HEK293 (cell line): Measurements from ENCODE around the gene KIF18A.

ENCODE experiments used
- CTCF ChIA-PET: fragments of 350-600 bp; formaldehyde crosslinking; extraction: SDS; loops from one replicate; lab custom pipeline; 2021; ENCODE audit warnings: antibody characterized with exemption; lab: Yijun Ruan, JAX
- POLR2A ChIA-PET: fragments of 300-600 bp; formaldehyde crosslinking; extraction: SDS; loops from one replicate; lab custom pipeline; 2020; ENCODE audit warnings: antibody characterized with exemption, inconsistent platforms; lab: Yijun Ruan, JAX
- H3K27ac ChIP-seq: fragments of 200-500 bp; sonication (Bioruptor generic); 2 replicates; pipeline ENCODE4 v1.5.1; 2014; ENCODE audit warnings: low read depth, low read length, control low read depth, inconsistent platforms; ENCODE audit errors: extremely low read depth
- H3K36me3 ChIP-seq, 2 experiments: fragments of 200-500 bp in 1 of 2; sonication (Bioruptor generic) in 1 of 2; 1 replicate in 1 of 2; 2 replicates in 1 of 2; pipeline ENCODE4 v1.5.1; 2014 to 2017; ENCODE audit warnings: inconsistent platforms in 2 of 2, low read length in 2 of 2; ENCODE audit not compliant: control insufficient read depth in 2 of 2, insufficient read depth in 1 of 2
- H3K4me1 ChIP-seq: fragments of 200-500 bp; sonication (Bioruptor generic); 2 replicates; pipeline ENCODE4 v1.5.1; 2014; ENCODE audit warnings: mild to moderate bottlenecking, low read length, inconsistent platforms; ENCODE audit not compliant: control insufficient read depth, insufficient read depth
- H3K4me3 ChIP-seq: 2 replicates; pipeline ENCODE4 v1.5.1; 2011; ENCODE audit warnings: low read depth, mild to moderate bottlenecking, control low read depth, low read length, moderate library complexity
- H3K9me3 ChIP-seq: fragments of 200-500 bp; sonication (Bioruptor generic); 2 replicates; pipeline ENCODE4 v1.5.1; 2014; ENCODE audit warnings: low read depth, low read length, inconsistent platforms; ENCODE audit not compliant: control insufficient read depth, insufficient read depth
- BCL11A ChIP-seq: fragments of 450-650 bp; formaldehyde crosslinking; IDR thresholded peaks from 2 replicates; pipeline ENCODE4 v1.5.1; 2016; ENCODE audit warnings: low read depth, missing biosample characterization, missing genetic modification characterization
- BCL6B ChIP-seq: fragments of 450-650 bp; formaldehyde crosslinking; IDR thresholded peaks from 2 replicates; pipeline ENCODE4 v1.5.1; 2017; ENCODE audit warnings: missing biosample characterization, missing genetic modification characterization
- GLI4 ChIP-seq: fragments of 450-650 bp; formaldehyde crosslinking; IDR thresholded peaks from 2 replicates; pipeline ENCODE4 v1.5.1; 2016; ENCODE audit warnings: missing biosample characterization, missing genetic modification characterization
- GLIS2 ChIP-seq: fragments of 450-650 bp; formaldehyde crosslinking; IDR thresholded peaks from 2 replicates; pipeline ENCODE4 v1.5.1; 2016; ENCODE audit warnings: missing biosample characterization, missing genetic modification characterization
- HIC1 ChIP-seq: fragments of 450-650 bp; formaldehyde crosslinking; IDR thresholded peaks from 2 replicates; pipeline ENCODE4 v1.5.1; 2016; ENCODE audit warnings: missing biosample characterization, missing genetic modification characterization
- KLF1 ChIP-seq: fragments of 450-650 bp; formaldehyde crosslinking; IDR thresholded peaks from 2 replicates; pipeline ENCODE4 v1.5.1; 2016; ENCODE audit warnings: missing biosample characterization, missing genetic modification characterization
- RBAK ChIP-seq: fragments of 450-650 bp; formaldehyde crosslinking; IDR thresholded peaks from 2 replicates; pipeline ENCODE4 v1.5.1; 2016; ENCODE audit warnings: missing biosample characterization, missing genetic modification characterization
- TCF7L2 ChIP-seq: IDR thresholded peaks from 2 replicates; pipeline ENCODE4 v1.6.1; 2011; ENCODE audit warnings: low read depth, mild to moderate bottlenecking, inconsistent platforms, low read length, moderate library complexity, borderline replicate concordance
- WT1 ChIP-seq: fragments of 450-650 bp; formaldehyde crosslinking; IDR thresholded peaks from 2 replicates; pipeline ENCODE4 v1.5.1; 2016; ENCODE audit warnings: missing biosample characterization, missing genetic modification characterization
- ZFP37 ChIP-seq: fragments of 450-650 bp; formaldehyde crosslinking; IDR thresholded peaks from 2 replicates; pipeline ENCODE4 v1.5.1; 2016; ENCODE audit warnings: missing biosample characterization, missing genetic modification characterization
- ZNF138 ChIP-seq: fragments of 450-650 bp; formaldehyde crosslinking; IDR thresholded peaks from 2 replicates; pipeline ENCODE4 v1.5.1; 2016; ENCODE audit warnings: missing biosample characterization, missing genetic modification characterization, borderline replicate concordance
- ZNF16 ChIP-seq: fragments of 450-650 bp; formaldehyde crosslinking; IDR thresholded peaks from 2 replicates; pipeline ENCODE4 v1.5.1; 2016; ENCODE audit warnings: low read depth, missing biosample characterization, missing genetic modification characterization
- ZNF184 ChIP-seq: fragments of 450-650 bp; IDR thresholded peaks from 2 replicates; pipeline ENCODE4 v1.5.1; 2018; ENCODE audit warnings: missing biosample characterization, mild to moderate bottlenecking, missing genetic modification characterization
- ZNF19 ChIP-seq: fragments of 450-650 bp; formaldehyde crosslinking; IDR thresholded peaks from 2 replicates; pipeline ENCODE4; 2016; ENCODE audit warnings: missing biosample characterization, missing genetic modification characterization, low read depth
- ZNF354C ChIP-seq: fragments of 450-650 bp; formaldehyde crosslinking; IDR thresholded peaks from 2 replicates; pipeline ENCODE4 v1.5.1; 2016; ENCODE audit warnings: missing biosample characterization, missing genetic modification characterization, low read depth, borderline replicate concordance
- ZNF426 ChIP-seq: fragments of 450-650 bp; formaldehyde crosslinking; IDR thresholded peaks from 2 replicates; pipeline ENCODE4 v1.5.1; 2017; ENCODE audit warnings: missing biosample characterization, missing genetic modification characterization, mild to moderate bottlenecking, inconsistent platforms, moderate library complexity
- ZNF549 ChIP-seq: fragments of 450-650 bp; IDR thresholded peaks from 2 replicates; pipeline ENCODE4 v1.5.1; 2018; ENCODE audit warnings: missing biosample characterization, missing genetic modification characterization, mild to moderate bottlenecking, inconsistent platforms, moderate library complexity
- ZNF571 ChIP-seq: fragments of 450-650 bp; formaldehyde crosslinking; IDR thresholded peaks from 2 replicates; pipeline ENCODE4 v1.5.0; 2017; ENCODE audit warnings: missing biosample characterization, missing genetic modification characterization
- ZNF621 ChIP-seq: fragments of 450-650 bp; formaldehyde crosslinking; IDR thresholded peaks from 2 replicates; pipeline ENCODE4 v1.5.1; 2017; ENCODE audit warnings: missing biosample characterization, missing genetic modification characterization
- ZNF692 ChIP-seq: fragments of 450-650 bp; formaldehyde crosslinking; IDR thresholded peaks from 2 replicates; pipeline ENCODE4 v1.5.1; 2016; ENCODE audit warnings: missing biosample characterization, missing genetic modification characterization
- ZNF791 ChIP-seq: fragments of 450-650 bp; formaldehyde crosslinking; IDR thresholded peaks from 2 replicates; pipeline ENCODE4 v1.5.1; 2016; ENCODE audit warnings: missing biosample characterization, missing genetic modification characterization
- TF ChIP-seq, protein P1 (sequence below): fragments of 450-650 bp; formaldehyde crosslinking; conservative IDR thresholded peaks from 2 replicates; pipeline ENCODE4 v1.5.1; 2016; ENCODE audit warnings: low read depth, missing biosample characterization, missing genetic modification characterization
- TF ChIP-seq, protein P2 (sequence below): fragments of 450-650 bp; formaldehyde crosslinking; IDR thresholded peaks from 2 replicates; pipeline ENCODE4 v1.5.1; 2016; ENCODE audit warnings: missing biosample characterization, missing genetic modification characterization

Gene KIF18A

DNA sequence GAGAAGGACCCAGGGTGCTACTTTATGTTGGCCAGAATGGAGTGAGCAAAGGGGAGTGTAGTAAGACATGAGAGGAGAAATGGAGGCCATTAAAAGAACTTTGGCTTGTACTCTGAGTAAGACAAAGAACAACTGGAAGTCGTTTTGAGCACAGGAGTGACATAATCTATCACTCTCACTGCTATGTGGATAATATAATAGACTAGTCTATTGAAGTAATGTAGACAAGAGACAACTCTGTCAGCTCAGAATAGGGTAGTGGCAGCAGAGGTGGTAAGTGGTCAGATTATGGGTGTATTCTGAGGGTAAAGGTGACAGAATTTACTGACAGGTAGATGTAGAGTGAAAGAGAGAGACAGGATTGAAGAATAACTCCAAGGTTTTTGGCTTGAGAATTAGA lies 8.2 kb downstream of the KIF18A start:
- TF ChIP-seq HIC1 (tag by site-specific recombination), result no peak
- TF ChIP-seq ZFP37 (tag by site-specific recombination), result no peak
- no peak for TF ChIP-seq ZNF621 (tag by site-specific recombination)
- TF ChIP-seq ZNF354C (tag by site-specific recombination), result no peak
- no peak for TF ChIP-seq BCL6B (tag by site-specific recombination)
- TF ChIP-seq KLF1 (tag by site-specific recombination), result no peak
- no peak for TF ChIP-seq ZNF138 (tag by site-specific recombination)
- TF ChIP-seq ZNF426 (tag by site-specific recombination), result no peak
- no peak for TF ChIP-seq ZNF19 (tag by site-specific recombination)
- TF ChIP-seq, protein P1, sequence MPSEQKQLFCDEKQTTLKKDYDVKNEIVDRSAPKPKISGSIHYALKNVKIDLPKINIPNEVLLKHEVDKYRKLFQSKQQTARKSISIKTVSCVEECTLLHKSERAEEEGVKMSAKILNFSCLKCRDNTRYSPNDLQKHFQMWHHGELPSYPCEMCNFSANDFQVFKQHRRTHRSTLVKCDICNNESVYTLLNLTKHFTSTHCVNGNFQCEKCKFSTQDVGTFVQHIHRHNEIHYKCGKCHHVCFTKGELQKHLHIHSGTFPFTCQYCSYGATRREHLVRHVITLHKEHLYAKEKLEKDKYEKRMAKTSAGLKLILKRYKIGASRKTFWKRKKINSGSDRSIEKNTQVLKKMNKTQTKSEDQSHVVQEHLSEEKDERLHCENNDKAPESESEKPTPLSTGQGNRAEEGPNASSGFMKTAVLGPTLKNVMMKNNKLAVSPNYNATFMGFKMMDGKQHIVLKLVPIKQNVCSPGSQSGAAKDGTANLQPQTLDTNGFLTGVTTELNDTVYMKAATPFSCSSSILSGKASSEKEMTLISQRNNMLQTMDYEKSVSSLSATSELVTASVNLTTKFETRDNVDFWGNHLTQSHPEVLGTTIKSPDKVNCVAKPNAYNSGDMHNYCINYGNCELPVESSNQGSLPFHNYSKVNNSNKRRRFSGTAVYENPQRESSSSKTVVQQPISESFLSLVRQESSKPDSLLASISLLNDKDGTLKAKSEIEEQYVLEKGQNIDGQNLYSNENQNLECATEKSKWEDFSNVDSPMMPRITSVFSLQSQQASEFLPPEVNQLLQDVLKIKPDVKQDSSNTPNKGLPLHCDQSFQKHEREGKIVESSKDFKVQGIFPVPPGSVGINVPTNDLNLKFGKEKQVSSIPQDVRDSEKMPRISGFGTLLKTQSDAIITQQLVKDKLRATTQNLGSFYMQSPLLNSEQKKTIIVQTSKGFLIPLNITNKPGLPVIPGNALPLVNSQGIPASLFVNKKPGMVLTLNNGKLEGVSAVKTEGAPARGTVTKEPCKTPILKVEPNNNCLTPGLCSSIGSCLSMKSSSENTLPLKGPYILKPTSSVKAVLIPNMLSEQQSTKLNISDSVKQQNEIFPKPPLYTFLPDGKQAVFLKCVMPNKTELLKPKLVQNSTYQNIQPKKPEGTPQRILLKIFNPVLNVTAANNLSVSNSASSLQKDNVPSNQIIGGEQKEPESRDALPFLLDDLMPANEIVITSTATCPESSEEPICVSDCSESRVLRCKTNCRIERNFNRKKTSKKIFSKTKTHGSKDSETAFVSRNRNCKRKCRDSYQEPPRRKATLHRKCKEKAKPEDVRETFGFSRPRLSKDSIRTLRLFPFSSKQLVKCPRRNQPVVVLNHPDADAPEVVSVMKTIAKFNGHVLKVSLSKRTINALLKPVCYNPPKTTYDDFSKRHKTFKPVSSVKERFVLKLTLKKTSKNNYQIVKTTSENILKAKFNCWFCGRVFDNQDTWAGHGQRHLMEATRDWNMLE (tag by site-specific recombination), result no peak
- TF ChIP-seq GLI4, result no peak
- no peak for TF ChIP-seq ZNF16 (tag by site-specific recombination)
- peaks cover 0 to 21% of the 10 kb centered on the region in 2 experiments; a peak in 2 of 3 replicates for H3K36me3 ChIP-seq
- no peaks in the 10 kb centered on the region for H3K9me3 ChIP-seq
- no peaks in the 10 kb centered on the region for H3K4me1 ChIP-seq
- no peak overlapping the region for H3K27ac ChIP-seq
- ChIA-PET CTCF (interaction anchor here (0.7 kb wide), 1 partner anchor 18 kb away, joined by 4 read pairs; no protein-coding TSS in a partner anchor), POLR2A (no interaction called here)
- no peak overlapping the region for H3K4me3 ChIP-seq

- ChIA-PET POLR2A (no interaction called here), CTCF (no interaction called here)
- Histone ChIP-seq H3K36me3 (peaks cover 0 to 26% of the 10 kb centered on the region in 2 experiments; a peak in 2 of 3 replicates), H3K27ac (no peak overlapping the region), H3K4me3 (no peak overlapping the region), H3K4me1 (no peaks in the 10 kb centered on the region), H3K9me3 (no peaks in the 10 kb centered on the region)
- no peak for TF ChIP-seq BCL6B (tag by site-specific recombination)
- no peak for TF ChIP-seq WT1
- no peak for TF ChIP-seq ZNF571
- no peak for TF ChIP-seq ZNF549 (tag by site-specific recombination)
- no peak for TF ChIP-seq TCF7L2
- TF ChIP-seq RBAK, result no peak
- TF ChIP-seq ZNF692 (tag by site-specific recombination), result no peak
- TF ChIP-seq BCL11A (tag by site-specific recombination), result no peak
- no peak for TF ChIP-seq GLIS2 (tag by site-specific recombination)
- TF ChIP-seq ZNF791, result no peak
- no peak for TF ChIP-seq ZNF184
- TF ChIP-seq, protein P2, sequence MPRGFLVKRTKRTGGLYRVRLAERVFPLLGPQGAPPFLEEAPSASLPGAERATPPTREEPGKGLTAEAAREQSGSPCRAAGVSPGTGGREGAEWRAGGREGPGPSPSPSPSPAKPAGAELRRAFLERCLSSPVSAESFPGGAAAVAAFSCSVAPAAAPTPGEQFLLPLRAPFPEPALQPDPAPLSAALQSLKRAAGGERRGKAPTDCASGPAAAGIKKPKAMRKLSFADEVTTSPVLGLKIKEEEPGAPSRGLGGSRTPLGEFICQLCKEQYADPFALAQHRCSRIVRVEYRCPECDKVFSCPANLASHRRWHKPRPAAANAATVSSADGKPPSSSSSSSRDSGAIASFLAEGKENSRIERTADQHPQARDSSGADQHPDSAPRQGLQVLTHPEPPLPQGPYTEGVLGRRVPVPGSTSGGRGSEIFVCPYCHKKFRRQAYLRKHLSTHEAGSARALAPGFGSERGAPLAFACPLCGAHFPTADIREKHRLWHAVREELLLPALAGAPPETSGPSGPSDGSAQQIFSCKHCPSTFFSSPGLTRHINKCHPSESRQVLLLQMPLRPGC, result no peak
Observed at GRCh38 chr11:28098257-28098656, 9.7 kb downstream of the KIF18A start.
